IMR-90 (cell line): ENCODE results near the gene PCID2. TPM values are rescaled to one million over a fixed set of nuclear protein-coding genes. Genes with fewer than 3 reads are reported as not detected.

ENCODE experiments used
- ATAC-seq: fragments of 200-7000 bp; cut with Tn5 transposase; 2 replicates; pipeline ENCODE4 v1.9.1; 2020; ENCODE audit warnings: low read depth, mild to moderate bottlenecking, moderate library complexity
- BruUV-seq: library from RNA; stranded (reverse); fragments of 400-500 nt; replicated peaks from 2 replicates; lab custom pipeline; 2021; lab: Mats Ljungman, UMichigan
- CTCF ChIA-PET: fragments of 300-600 bp; formaldehyde crosslinking; extraction: SDS; loops from one replicate; lab custom pipeline; 2021; ENCODE audit warnings: antibody characterized with exemption; lab: Yijun Ruan, JAX
- POLR2A ChIA-PET: fragments of 300-600 bp; sonication (Branson Sonifier 250); formaldehyde crosslinking; loops from one replicate; lab custom pipeline; 2022; ENCODE audit warnings: antibody characterized with exemption; ENCODE audit not compliant: unreplicated experiment; lab: Charles Lee
- DNase-seq: peaks from one replicate; pipeline ENCODE4 v3.0.0; 2013
- H2AFZ ChIP-seq: replicated peaks from 2 replicates; pipeline ENCODE3; 2013; ENCODE audit warnings: low read length, mild to moderate bottlenecking; ENCODE audit not compliant: poor library complexity
- H2AK5ac ChIP-seq: 2 replicates; pipeline ENCODE4 v1.6.1; 2013; ENCODE audit warnings: low read depth, low read length, inconsistent platforms
- H2AK9ac ChIP-seq: replicated peaks from 2 replicates; pipeline ENCODE3; 2013; ENCODE audit warnings: mild to moderate bottlenecking, low read depth, low read length, moderate library complexity; ENCODE audit not compliant: poor library complexity
- H2BK120ac ChIP-seq: 2 replicates; pipeline ENCODE4 v1.6.1; 2013; ENCODE audit warnings: low read depth, low read length, inconsistent platforms
- H2BK15ac ChIP-seq: 3 replicates; pipeline ENCODE4 v1.6.1; 2013; ENCODE audit warnings: low read depth, low read length, inconsistent platforms
- H2BK20ac ChIP-seq: 2 replicates; pipeline ENCODE4 v1.6.1; 2013; ENCODE audit warnings: low read depth, mild to moderate bottlenecking, inconsistent platforms, low read length, moderate library complexity
- H2BK5ac ChIP-seq: 2 replicates; pipeline ENCODE4 v1.6.1; 2013; ENCODE audit warnings: mild to moderate bottlenecking, low read depth, low read length, inconsistent platforms; ENCODE audit not compliant: poor library complexity, severe bottlenecking
- H3K14ac ChIP-seq: replicated peaks from 2 replicates; pipeline ENCODE4 v1.6.1; 2013; ENCODE audit warnings: low read depth, low read length, inconsistent platforms
- H3K18ac ChIP-seq: 2 replicates; pipeline ENCODE4 v1.6.1; 2013; ENCODE audit warnings: low read depth, low read length, control low read depth
- H3K23ac ChIP-seq: 2 replicates; pipeline ENCODE4 v1.6.1; 2013; ENCODE audit warnings: low read depth, low read length, inconsistent platforms
- H3K27ac ChIP-seq: 2 replicates; pipeline ENCODE4 v1.5.1; 2013; ENCODE audit warnings: mild to moderate bottlenecking, control low read depth, low read length; ENCODE audit not compliant: insufficient read depth
- H3K27me3 ChIP-seq: 2 replicates; pipeline ENCODE4 v1.6.1; 2013; ENCODE audit warnings: low read length; ENCODE audit not compliant: control insufficient read depth, insufficient read depth
- H3K36me3 ChIP-seq: 2 replicates; pipeline ENCODE4 v1.6.1; 2013; ENCODE audit warnings: low read length, mixed read lengths; ENCODE audit not compliant: control insufficient read depth, insufficient read depth
- H3K4ac ChIP-seq: 2 replicates; pipeline ENCODE4 v1.6.1; 2013; ENCODE audit warnings: low read depth, low read length, inconsistent platforms
- H3K4me1 ChIP-seq: 2 replicates; pipeline ENCODE4 v1.6.1; 2013; ENCODE audit warnings: low read length, mixed read lengths; ENCODE audit not compliant: control insufficient read depth, insufficient read depth
- H3K4me2 ChIP-seq: 2 replicates; pipeline ENCODE4 v1.6.1; 2013; ENCODE audit warnings: low read depth, mild to moderate bottlenecking, control low read depth, low read length, moderate library complexity
- H3K4me3 ChIP-seq: 2 replicates; pipeline ENCODE4 v1.5.1; 2013; ENCODE audit warnings: low read depth, mild to moderate bottlenecking, control low read depth, low read length, moderate library complexity; ENCODE audit not compliant: insufficient read depth
- H3K56ac ChIP-seq: 2 replicates; pipeline ENCODE4 v1.6.1; 2013; ENCODE audit warnings: low read length, inconsistent platforms; ENCODE audit not compliant: insufficient read depth; ENCODE audit errors: extremely low read depth
- H3K79me1 ChIP-seq, 2 experiments: 2 replicates each; pipeline ENCODE4 v1.6.1; 2013; ENCODE audit warnings: low read length in 2 of 2, inconsistent platforms in 1 of 2, low read depth in 1 of 2
- H3K9ac ChIP-seq: 2 replicates; pipeline ENCODE4 v1.6.1; 2013; ENCODE audit warnings: low read depth, low read length, control low read depth
- H3K9me1 ChIP-seq: 2 replicates; pipeline ENCODE4 v1.6.1; 2013; ENCODE audit warnings: low read length, inconsistent platforms; ENCODE audit not compliant: insufficient read depth
- H3K9me3 ChIP-seq: 2 replicates; pipeline ENCODE4 v1.6.1; 2013; ENCODE audit warnings: low read length; ENCODE audit not compliant: control insufficient read depth, insufficient read depth
- H4K20me1 ChIP-seq: 2 replicates; pipeline ENCODE4 v1.6.1; 2013; ENCODE audit warnings: low read length, inconsistent platforms; ENCODE audit not compliant: insufficient read depth
- H4K5ac ChIP-seq: 2 replicates; pipeline ENCODE4 v1.6.1; 2013; ENCODE audit warnings: mild to moderate bottlenecking, low read depth, low read length, control low read depth
- H4K8ac ChIP-seq, 2 experiments: 2 replicates each; pipeline ENCODE4 v1.6.1; 2013; ENCODE audit warnings: low read depth in 2 of 2, low read length in 2 of 2, control low read depth in 1 of 2, inconsistent platforms in 1 of 2
- H4K91ac ChIP-seq: 2 replicates; pipeline ENCODE4 v1.6.1; 2013; ENCODE audit warnings: low read depth, low read length, inconsistent platforms; ENCODE audit not compliant: insufficient read depth
- BHLHE40 ChIP-seq: fragments of 150-350 bp; IDR thresholded peaks from 2 replicates; pipeline ENCODE4 v1.6.1; 2016; ENCODE audit warnings: mild to moderate bottlenecking, low read depth, low read length
- CEBPB ChIP-seq: IDR thresholded peaks from 2 replicates; pipeline ENCODE4 v1.6.1; 2012; ENCODE audit warnings: low read depth, low read length, improper control_type of control experiment
- CHD1 ChIP-seq: IDR thresholded peaks from 2 replicates; pipeline ENCODE4 v1.6.1; 2012; ENCODE audit warnings: low read depth, low read length, improper control_type of control experiment
- ELK1 ChIP-seq: fragments of 150-350 bp; IDR thresholded peaks from 2 replicates; pipeline ENCODE4 v1.6.1; 2016; ENCODE audit warnings: low read depth, mild to moderate bottlenecking, low read length, moderate library complexity, borderline replicate concordance
- FOS ChIP-seq: fragments of 150-350 bp; IDR thresholded peaks from 2 replicates; pipeline ENCODE4 v1.6.1; 2016; ENCODE audit warnings: low read depth, low read length
- MAFK ChIP-seq: IDR thresholded peaks from 2 replicates; pipeline ENCODE4 v1.6.1; 2012; ENCODE audit warnings: low read depth, low read length, improper control_type of control experiment
- MAZ ChIP-seq: IDR thresholded peaks from 2 replicates; pipeline ENCODE4 v1.6.1; 2012; ENCODE audit warnings: low read depth, mild to moderate bottlenecking, low read length, improper control_type of control experiment, moderate library complexity, borderline replicate concordance
- MXI1 ChIP-seq: IDR thresholded peaks from 2 replicates; pipeline ENCODE4 v1.6.1; 2012; ENCODE audit warnings: low read depth, mild to moderate bottlenecking, low read length, moderate library complexity, borderline replicate concordance
- NFE2L2 ChIP-seq: fragments of 150-350 bp; IDR thresholded peaks from 2 replicates; pipeline ENCODE4 v1.6.1; 2016; ENCODE audit warnings: low read depth, mild to moderate bottlenecking, low read length
- POLR2A ChIP-seq: IDR thresholded peaks from 2 replicates; pipeline ENCODE4 v1.6.1; 2012; ENCODE audit warnings: mild to moderate bottlenecking, low read depth, low read length
- RAD21 ChIP-seq: IDR thresholded peaks from 2 replicates; pipeline ENCODE4 v1.6.1; 2012; ENCODE audit warnings: low read length, improper control_type of control experiment
- RCOR1 ChIP-seq: IDR thresholded peaks from 2 replicates; pipeline ENCODE4 v1.6.1; 2012; ENCODE audit warnings: mild to moderate bottlenecking, low read length, improper control_type of control experiment; ENCODE audit not compliant: insufficient replicate concordance
- RFX5 ChIP-seq: IDR thresholded peaks from 2 replicates; pipeline ENCODE4 v1.8.0; 2012; ENCODE audit warnings: low read depth, mild to moderate bottlenecking, low read length, moderate library complexity
- SMC3 ChIP-seq: fragments of 150-350 bp; IDR thresholded peaks from 2 replicates; pipeline ENCODE4 v1.6.1; 2016; ENCODE audit warnings: low read depth, mild to moderate bottlenecking, antibody characterized with exemption, low read length, moderate library complexity
- USF2 ChIP-seq: fragments of 150-350 bp; IDR thresholded peaks from 2 replicates; pipeline ENCODE4 v1.6.1; 2017; ENCODE audit warnings: mild to moderate bottlenecking, antibody characterized with exemption, low read length, low read depth
- WGBS, 2 experiments: methylation state at CpG; one replicate each; pipeline versions ENCODE4 v1.1.5 to v1.1.7; 2013; ENCODE audit warnings: missing lambda C conversion rate in 2 of 2; ENCODE audit not compliant: insufficient read length in 1 of 2; ENCODE audit errors: extremely low coverage in 2 of 2; 5-methylcytosine and 5-hydroxymethylcytosine counted together
- dilution Hi-C: fragments of 300-500 bp; cut with HindIII; formaldehyde crosslinking; loops from one replicate; pipeline ENCODE4 v1.14.3; 2018; ENCODE audit warnings: low sequenced_read_pairs; ENCODE audit not compliant: unreplicated experiment
- in situ Hi-C: fragments of 300-500 bp; cut with MboI; formaldehyde crosslinking; loops from 3 replicates; pipeline ENCODE4 v1.14.3; 2019; ENCODE audit warnings: low sequenced_read_pairs, inconsistent platforms, mixed read lengths
- intact Hi-C: fragments of 100-400 bp; cut with micrococcal nuclease; formaldehyde crosslinking; loops from 2 replicates; pipeline ENCODE4 v1.10.0; 2022
- polyA plus RNA-seq, 3 experiments: library from polyadenylated mRNA; depleted of rRNA; stranded (reverse); fragments of >200 nt; gene quantifications; 2 replicates each; pipeline ENCODE4 v1.2.3, GENCODE V29; 2012; ENCODE audit warnings: low replicate concordance in 1 of 3
- total RNA-seq: library from RNA; depleted of rRNA; stranded (reverse); fragments of >200 nt; gene quantifications from 2 replicates; pipeline ENCODE4 v1.2.3, GENCODE V29; 2012
- TF ChIP-seq, protein P1 (sequence below): conservative IDR thresholded peaks from 2 replicates; pipeline ENCODE4 v1.5.1; 2012; ENCODE audit warnings: mild to moderate bottlenecking, low read depth, low read length, improper control_type of control experiment

The PCID2 gene
- total and polyA plus RNA-seq, 2 of the 4 experiments (the other 2 are of a cell fraction) = 83.5 to 90.9 TPM

GRCh38 chr13:113225515-113225914 lies 17.0 kb upstream of the PCID2 start:
- H3K9me1 ChIP-seq = peaks cover 47% of the 10 kb centered on the region
- H2AFZ ChIP-seq = no peak overlapping the region
- H2BK15ac ChIP-seq = no peak overlapping the region
- dilution Hi-C loops (no loop called here), intact Hi-C loops (no loop called here), in situ Hi-C loops (loop anchor here (25.0 kb wide), 1 partner anchor 288 kb away; no protein-coding TSS in a partner anchor)
- no peak overlapping the region for H3K56ac ChIP-seq
- H2BK20ac ChIP-seq = no peak overlapping the region
- H3K9me3 ChIP-seq = no peaks in the 10 kb centered on the region
- no peak overlapping the region for H3K9ac ChIP-seq
- DNase-seq (no peak), ATAC-seq (no peak)
- H2AK5ac ChIP-seq = no peak overlapping the region
- no peak overlapping the region for H3K27ac ChIP-seq
- ChIA-PET POLR2A (no interaction called here), CTCF (interaction anchor here (0.6 to 0.7 kb wide), 2 partner anchors 13 to 324 kb away, joined by 3 to 4 read pairs; no protein-coding TSS in a partner anchor)
- no peak overlapping the region for H4K91ac ChIP-seq
- no peak overlapping the region for H2BK120ac ChIP-seq
- H3K23ac ChIP-seq = no peak overlapping the region
- H3K14ac ChIP-seq = no peak overlapping the region
- H3K79me1 ChIP-seq = peaks cover 55 to 81% of the 10 kb centered on the region in 2 experiments
- BruUV-seq = no TSS peak
- H2AK9ac ChIP-seq = no peak overlapping the region
- H3K4me1 ChIP-seq = peaks cover 10% of the 10 kb centered on the region; the same call in 1 of the 2 replicates
- peaks cover 62% of the 10 kb centered on the region for H3K36me3 ChIP-seq
- no peak overlapping the region for H3K4me3 ChIP-seq
- TF ChIP-seq, protein P1, sequence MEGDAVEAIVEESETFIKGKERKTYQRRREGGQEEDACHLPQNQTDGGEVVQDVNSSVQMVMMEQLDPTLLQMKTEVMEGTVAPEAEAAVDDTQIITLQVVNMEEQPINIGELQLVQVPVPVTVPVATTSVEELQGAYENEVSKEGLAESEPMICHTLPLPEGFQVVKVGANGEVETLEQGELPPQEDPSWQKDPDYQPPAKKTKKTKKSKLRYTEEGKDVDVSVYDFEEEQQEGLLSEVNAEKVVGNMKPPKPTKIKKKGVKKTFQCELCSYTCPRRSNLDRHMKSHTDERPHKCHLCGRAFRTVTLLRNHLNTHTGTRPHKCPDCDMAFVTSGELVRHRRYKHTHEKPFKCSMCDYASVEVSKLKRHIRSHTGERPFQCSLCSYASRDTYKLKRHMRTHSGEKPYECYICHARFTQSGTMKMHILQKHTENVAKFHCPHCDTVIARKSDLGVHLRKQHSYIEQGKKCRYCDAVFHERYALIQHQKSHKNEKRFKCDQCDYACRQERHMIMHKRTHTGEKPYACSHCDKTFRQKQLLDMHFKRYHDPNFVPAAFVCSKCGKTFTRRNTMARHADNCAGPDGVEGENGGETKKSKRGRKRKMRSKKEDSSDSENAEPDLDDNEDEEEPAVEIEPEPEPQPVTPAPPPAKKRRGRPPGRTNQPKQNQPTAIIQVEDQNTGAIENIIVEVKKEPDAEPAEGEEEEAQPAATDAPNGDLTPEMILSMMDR = no peak
- TF ChIP-seq POLR2A (no peak), MAFK (no peak), CEBPB (no peak), BHLHE40 (no peak), RFX5 (no peak), CHD1 (no peak), SMC3 (no peak), NFE2L2 (no peak), MAZ (no peak), MXI1 (no peak), RAD21 (no peak), FOS (no peak), RCOR1 (no peak), ELK1 (no peak), USF2 (no peak)
- H3K27me3 ChIP-seq = no peaks in the 10 kb centered on the region
- no peak overlapping the region for H4K8ac ChIP-seq
- WGBS, 2 experiments = 75% methylated on average over 1 of the region's 7 CpGs; no CpG with 5 or more reads in 1 of the 2 experiments
- H3K18ac ChIP-seq = no peak overlapping the region
- no peak overlapping the region for H3K4ac ChIP-seq
- H4K20me1 ChIP-seq = peaks cover 64% of the 10 kb centered on the region
- no peak overlapping the region for H2BK5ac ChIP-seq
- no peak overlapping the region for H3K4me2 ChIP-seq
- no peak overlapping the region for H4K5ac ChIP-seq
